HCT116 (cell line): Measurements from ENCODE around the gene AGK. TPM values are rescaled to one million over a fixed set of nuclear protein-coding genes. Genes with fewer than 3 reads are reported as not detected.

Source experiments
- ATAC-seq: fragments of 200-7000 bp; cut with Tn5 transposase; 2 replicates; pipeline ENCODE4 v1.9.1; 2020; ENCODE audit warnings: mild to moderate bottlenecking, moderate library complexity
- BruUV-seq: library from RNA; stranded (reverse); fragments of 400-500 nt; replicated peaks from 2 replicates; lab custom pipeline; 2021; lab: Mats Ljungman, UMichigan
- CTCF ChIA-PET: fragments of 300-600 bp; sonication (Branson Sonifier 250); formaldehyde crosslinking; loops from one replicate; lab custom pipeline; 2021; ENCODE audit warnings: antibody characterized with exemption; lab: Charles Lee
- POLR2A ChIA-PET: fragments of 300-600, 350-600 bp; sonication (Branson Sonifier 250); formaldehyde crosslinking; loops from one replicate; lab custom pipeline; 2021; ENCODE audit warnings: antibody characterized with exemption; lab: Charles Lee
- RAD21 ChIA-PET, 2 experiments: fragments of 300-600 bp; sonication (Branson Sonifier 250); formaldehyde crosslinking; loops; one replicate each; lab custom pipeline; 2023; ENCODE audit warnings: low total read pairs in 2 of 2; ENCODE audit not compliant: uncharacterized antibody in 2 of 2, unreplicated experiment in 2 of 2, low non-redundant PET in 1 of 2; lab: Charles Lee
- DNase-seq: peaks from one replicate; pipeline ENCODE4 v3.0.0-alpha.2; 2010; ENCODE audit warnings: low read depth, low spot score
- H2AFZ ChIP-seq: fragments of 200-600 bp; shearing (Covaris generic), sonication (generic); 2 replicates; pipeline ENCODE4 v1.6.1; 2017; ENCODE audit warnings: low read depth, mixed run types, mixed read lengths, antibody characterized with exemption, low read length; ENCODE audit not compliant: poor library complexity, severe bottlenecking
- H3K27ac ChIP-seq: 2 replicates; pipeline ENCODE4 v1.5.1; 2012; ENCODE audit warnings: low read depth, low read length
- H3K27me3 ChIP-seq: fragments of 200-600 bp; sonication (generic); 2 replicates; pipeline ENCODE4 v1.6.1; 2016; ENCODE audit warnings: mixed run types, low read length, mixed read lengths; ENCODE audit not compliant: insufficient read depth
- H3K36me3 ChIP-seq, 2 experiments: fragments of 200-500 bp in 1 of 2; fragments of 200-600 bp in 1 of 2; sonication (Bioruptor generic) in 1 of 2; sonication (generic) in 1 of 2; 2 replicates each; pipeline versions ENCODE4 v1.5.1 to v1.6.1; 2014 to 2016; ENCODE audit warnings: low read length in 2 of 2, inconsistent platforms in 1 of 2, mixed read lengths in 1 of 2, mixed run types in 1 of 2; ENCODE audit not compliant: insufficient read depth in 2 of 2, control insufficient read depth in 1 of 2
- H3K4me1 ChIP-seq, 2 experiments: fragments of 200-600 bp in 1 of 2; sonication (generic) in 1 of 2; 2 replicates each; pipeline versions ENCODE4 v1.5.1 to v1.6.1; 2012 to 2017; ENCODE audit warnings: low read length in 2 of 2, inconsistent platforms in 1 of 2, mild to moderate bottlenecking in 1 of 2, mixed read lengths in 1 of 2, mixed run types in 1 of 2, moderate library complexity in 1 of 2; ENCODE audit not compliant: insufficient read depth in 2 of 2, control insufficient read depth in 1 of 2
- H3K4me2 ChIP-seq: fragments of 200-600 bp; sonication (generic); 2 replicates; pipeline ENCODE4 v1.6.1; 2017; ENCODE audit warnings: mixed run types, low read length, mixed read lengths
- H3K4me3 ChIP-seq, 2 experiments: fragments of 200-600 bp in 1 of 2; sonication (generic) in 1 of 2; replicated peaks in 1 of 2; 2 replicates each; pipeline ENCODE4 v1.5.1; 2011 to 2016; ENCODE audit warnings: low read length in 2 of 2, control low read depth in 1 of 2, low read depth in 1 of 2, mild to moderate bottlenecking in 1 of 2, mixed read lengths in 1 of 2, mixed run types in 1 of 2
- H3K79me2 ChIP-seq: fragments of 200-600 bp; sonication (generic); 2 replicates; pipeline ENCODE4 v1.6.1; 2017; ENCODE audit warnings: mild to moderate bottlenecking, mixed run types, low read length, moderate library complexity, mixed read lengths; ENCODE audit not compliant: insufficient read depth
- H3K9ac ChIP-seq: fragments of 200-600 bp; sonication (generic); 2 replicates; pipeline ENCODE4 v1.6.1; 2016; ENCODE audit warnings: low read length, mixed read lengths
- H3K9me2 ChIP-seq: fragments of 200-600 bp; sonication (generic), shearing (Covaris generic); 2 replicates; pipeline ENCODE4 v1.6.1; 2017; ENCODE audit warnings: mixed run types, mild to moderate bottlenecking, moderate library complexity; ENCODE audit not compliant: insufficient read depth
- H3K9me3 ChIP-seq, 2 experiments: fragments of 200-500 bp in 1 of 2; fragments of 200-600 bp in 1 of 2; sonication (Bioruptor generic) in 1 of 2; sonication (generic) in 1 of 2; 2 replicates each; pipeline ENCODE4 v1.6.1; 2014 to 2017; ENCODE audit warnings: low read length in 2 of 2, mixed read lengths in 2 of 2, inconsistent platforms in 1 of 2, low read depth in 1 of 2, mild to moderate bottlenecking in 1 of 2, mixed run types in 1 of 2, moderate library complexity in 1 of 2; ENCODE audit not compliant: control insufficient read depth in 1 of 2, insufficient read depth in 1 of 2
- H4K20me1 ChIP-seq: fragments of 200-600 bp; sonication (generic), shearing (Covaris generic); 2 replicates; pipeline ENCODE4 v1.6.1; 2017; ENCODE audit warnings: mixed run types, mild to moderate bottlenecking, moderate library complexity; ENCODE audit not compliant: insufficient read depth
- CBX3 ChIP-seq: IDR thresholded peaks from 2 replicates; pipeline ENCODE4 v1.6.1; 2012; ENCODE audit warnings: low read depth
- CEBPB ChIP-seq: IDR thresholded peaks from 2 replicates; pipeline ENCODE4 v1.6.1; 2012; ENCODE audit warnings: low read depth
- ELF1 ChIP-seq: IDR thresholded peaks from 2 replicates; pipeline ENCODE4 v1.6.1; 2012; ENCODE audit warnings: low read depth, borderline replicate concordance
- EZH2 ChIP-seq: fragments of 200-600 bp; sonication (generic); IDR thresholded peaks from 2 replicates; pipeline ENCODE4 v1.6.1; 2017; ENCODE audit warnings: antibody characterized with exemption, mixed run types
- JUND ChIP-seq: IDR thresholded peaks from 2 replicates; pipeline ENCODE4 v1.6.1; 2012
- POLR2A ChIP-seq: IDR thresholded peaks from 2 replicates; pipeline ENCODE4 v1.7.0; 2011; ENCODE audit warnings: borderline replicate concordance; ENCODE audit not compliant: insufficient read depth, insufficient read length; ENCODE audit errors: extremely low read depth
- POLR2AphosphoS5 ChIP-seq: IDR thresholded peaks from 2 replicates; pipeline ENCODE4 v1.6.1; 2011; ENCODE audit warnings: mild to moderate bottlenecking, low read depth, low read length, moderate library complexity
- RAD21 ChIP-seq: IDR thresholded peaks from 2 replicates; pipeline ENCODE4 v1.6.1; 2012; ENCODE audit warnings: low read depth, mild to moderate bottlenecking
- SP1 ChIP-seq: IDR thresholded peaks from 2 replicates; pipeline ENCODE4 v1.6.1; 2012; ENCODE audit warnings: low read depth
- YY1 ChIP-seq: IDR thresholded peaks from 2 replicates; pipeline ENCODE4 v1.6.1; 2011; ENCODE audit warnings: low read length, low read depth, moderate library complexity, mild to moderate bottlenecking; ENCODE audit not compliant: insufficient replicate concordance; ENCODE audit errors: extremely low read depth
- ZFX ChIP-seq: fragments of 450-650 bp; IDR thresholded peaks from 2 replicates; pipeline ENCODE4 v1.6.1; 2017
- ZNF274 ChIP-seq: fragments of 200-500 bp; sonication (Bioruptor generic); IDR thresholded peaks from 2 replicates; pipeline ENCODE4 v1.6.1; 2014; ENCODE audit warnings: mild to moderate bottlenecking, low read depth, low read length, inconsistent platforms
- intact Hi-C: fragments of 100-400 bp; cut with micrococcal nuclease; formaldehyde crosslinking; loops from 2 replicates; pipeline ENCODE4 v1.10.0; 2022
- total RNA-seq: library from RNA; stranded (reverse); gene quantifications from one replicate; pipeline ENCODE4 v1.2.1, GENCODE V29; 2021; ENCODE audit not compliant: unreplicated experiment
- TF ChIP-seq, protein P1 (sequence below): IDR thresholded peaks from 2 replicates; pipeline ENCODE4 v1.6.1; 2012
- TF ChIP-seq, protein P2 (sequence below), 3 experiments: fragments of 200-600 bp in 1 of 3; sonication (generic) in 1 of 3; IDR thresholded peaks in 2 of 3; conservative IDR thresholded peaks in 1 of 3; 2 replicates each; pipeline ENCODE4 v1.5.1; 2012 to 2017; ENCODE audit warnings: low read depth in 2 of 3, low read length in 2 of 3, antibody characterized with exemption in 1 of 3, borderline replicate concordance in 1 of 3, control low read depth in 1 of 3, mild to moderate bottlenecking in 1 of 3, mixed read lengths in 1 of 3, mixed run types in 1 of 3, moderate library complexity in 1 of 3; ENCODE audit not compliant: insufficient read depth in 1 of 3
- TF ChIP-seq, protein P3 (sequence below): IDR thresholded peaks from 2 replicates; pipeline ENCODE4 v1.6.1; 2011; ENCODE audit warnings: mild to moderate bottlenecking, low read length, moderate library complexity; ENCODE audit not compliant: insufficient replicate concordance; ENCODE audit errors: extremely low read depth
- TF ChIP-seq, protein P4 (sequence below): IDR thresholded peaks from 2 replicates; pipeline ENCODE4 v1.6.1; 2012

AGK gene
- total RNA-seq, 1 experiment from 2014 or later, result 36.3 TPM

DNA sequence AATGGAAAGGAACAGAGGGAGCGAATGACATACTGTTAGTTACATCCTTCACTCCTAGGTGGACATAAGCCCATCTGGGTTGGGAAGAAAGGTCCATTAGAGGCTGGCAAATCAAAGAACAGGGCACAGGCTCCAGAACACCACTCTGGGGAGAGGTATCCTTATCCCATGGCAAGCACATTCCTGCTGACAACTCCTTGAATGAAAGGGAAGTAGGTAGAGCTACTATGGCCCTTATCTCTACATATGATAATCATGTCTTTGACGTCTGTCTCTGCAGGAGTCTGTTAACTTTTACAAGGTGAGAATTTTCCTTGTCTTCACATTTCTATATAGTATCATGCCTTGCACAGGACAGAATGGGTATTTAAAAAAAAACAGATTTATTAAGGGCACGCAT, 140.3 kb downstream of the AGK start:
- no peaks in the 10 kb centered on the region for H3K9me3 ChIP-seq
- intact Hi-C loops, result no loop called here
- H3K27me3 ChIP-seq, result no peaks in the 10 kb centered on the region
- POLR2A ChIA-PET, result no interaction called here
- H3K79me2 ChIP-seq, result 0 out of 2 replicates have a peak, but pooled peaks cover under 1% of the 10 kb centered on the region
- H3K27ac ChIP-seq, result no peak overlapping the region
- DNase-seq (no peak), ATAC-seq (no peak)
- no peak overlapping the region for H2AFZ ChIP-seq
- TF ChIP-seq SP1, result no peak
- TF ChIP-seq, protein P1, sequence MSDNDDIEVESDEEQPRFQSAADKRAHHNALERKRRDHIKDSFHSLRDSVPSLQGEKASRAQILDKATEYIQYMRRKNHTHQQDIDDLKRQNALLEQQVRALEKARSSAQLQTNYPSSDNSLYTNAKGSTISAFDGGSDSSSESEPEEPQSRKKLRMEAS, result no peak
- no peak for TF ChIP-seq POLR2A
- no peak for TF ChIP-seq ZNF274
- no peak for TF ChIP-seq CEBPB
- TF ChIP-seq ZFX, result no peak
- no peak for TF ChIP-seq YY1
- TF ChIP-seq, protein P2, sequence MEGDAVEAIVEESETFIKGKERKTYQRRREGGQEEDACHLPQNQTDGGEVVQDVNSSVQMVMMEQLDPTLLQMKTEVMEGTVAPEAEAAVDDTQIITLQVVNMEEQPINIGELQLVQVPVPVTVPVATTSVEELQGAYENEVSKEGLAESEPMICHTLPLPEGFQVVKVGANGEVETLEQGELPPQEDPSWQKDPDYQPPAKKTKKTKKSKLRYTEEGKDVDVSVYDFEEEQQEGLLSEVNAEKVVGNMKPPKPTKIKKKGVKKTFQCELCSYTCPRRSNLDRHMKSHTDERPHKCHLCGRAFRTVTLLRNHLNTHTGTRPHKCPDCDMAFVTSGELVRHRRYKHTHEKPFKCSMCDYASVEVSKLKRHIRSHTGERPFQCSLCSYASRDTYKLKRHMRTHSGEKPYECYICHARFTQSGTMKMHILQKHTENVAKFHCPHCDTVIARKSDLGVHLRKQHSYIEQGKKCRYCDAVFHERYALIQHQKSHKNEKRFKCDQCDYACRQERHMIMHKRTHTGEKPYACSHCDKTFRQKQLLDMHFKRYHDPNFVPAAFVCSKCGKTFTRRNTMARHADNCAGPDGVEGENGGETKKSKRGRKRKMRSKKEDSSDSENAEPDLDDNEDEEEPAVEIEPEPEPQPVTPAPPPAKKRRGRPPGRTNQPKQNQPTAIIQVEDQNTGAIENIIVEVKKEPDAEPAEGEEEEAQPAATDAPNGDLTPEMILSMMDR (IDR thresholded peaks at IDR 0.05 in 2 of 3, conservative IDR thresholded peaks at IDR 0.05 in 1 of 3; ENCODE audit: borderline replicate concordance in 1 of 3, insufficient read depth in 1 of 3, low read depth in 2 of 3, low read length in 2 of 3), result no peak
- TF ChIP-seq, protein P3, sequence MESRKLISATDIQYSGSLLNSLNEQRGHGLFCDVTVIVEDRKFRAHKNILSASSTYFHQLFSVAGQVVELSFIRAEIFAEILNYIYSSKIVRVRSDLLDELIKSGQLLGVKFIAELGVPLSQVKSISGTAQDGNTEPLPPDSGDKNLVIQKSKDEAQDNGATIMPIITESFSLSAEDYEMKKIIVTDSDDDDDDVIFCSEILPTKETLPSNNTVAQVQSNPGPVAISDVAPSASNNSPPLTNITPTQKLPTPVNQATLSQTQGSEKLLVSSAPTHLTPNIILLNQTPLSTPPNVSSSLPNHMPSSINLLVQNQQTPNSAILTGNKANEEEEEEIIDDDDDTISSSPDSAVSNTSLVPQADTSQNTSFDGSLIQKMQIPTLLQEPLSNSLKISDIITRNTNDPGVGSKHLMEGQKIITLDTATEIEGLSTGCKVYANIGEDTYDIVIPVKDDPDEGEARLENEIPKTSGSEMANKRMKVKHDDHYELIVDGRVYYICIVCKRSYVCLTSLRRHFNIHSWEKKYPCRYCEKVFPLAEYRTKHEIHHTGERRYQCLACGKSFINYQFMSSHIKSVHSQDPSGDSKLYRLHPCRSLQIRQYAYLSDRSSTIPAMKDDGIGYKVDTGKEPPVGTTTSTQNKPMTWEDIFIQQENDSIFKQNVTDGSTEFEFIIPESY, result no peak
- no peak for TF ChIP-seq EZH2
- no peak for TF ChIP-seq RAD21
- no peak for TF ChIP-seq JUND
- TF ChIP-seq POLR2AphosphoS5, result no peak
- TF ChIP-seq CBX3, result no peak
- TF ChIP-seq, protein P4, sequence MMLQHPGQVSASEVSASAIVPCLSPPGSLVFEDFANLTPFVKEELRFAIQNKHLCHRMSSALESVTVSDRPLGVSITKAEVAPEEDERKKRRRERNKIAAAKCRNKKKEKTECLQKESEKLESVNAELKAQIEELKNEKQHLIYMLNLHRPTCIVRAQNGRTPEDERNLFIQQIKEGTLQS, result no peak
- no peak for TF ChIP-seq ELF1
- no peaks in the 10 kb centered on the region for H3K36me3 ChIP-seq
- H3K9ac ChIP-seq, result no peak overlapping the region
- H3K4me2 ChIP-seq, result no peak overlapping the region
- CTCF ChIA-PET, result no interaction called here
- no peaks in the 10 kb centered on the region for H4K20me1 ChIP-seq
- H3K9me2 ChIP-seq, result no peaks in the 10 kb centered on the region
- no TSS peak for BruUV-seq
- H3K4me1 ChIP-seq, result no peaks in the 10 kb centered on the region
- H3K4me3 ChIP-seq, result no peak overlapping the region
- RAD21 ChIA-PET, result no interaction called here
